Endothelial cell of umbilical vein (primary cell): ENCODE measurements around the gene NPM3. TPM values are rescaled to one million over a fixed set of nuclear protein-coding genes. Genes with fewer than 3 reads are reported as not detected.

Experiments used
- BruUV-seq: library from RNA; stranded (reverse); fragments of 400-500 nt; replicated peaks from 2 replicates; lab custom pipeline; 2021; lab: Mats Ljungman, UMichigan
- CTCF ChIA-PET: fragments of 300-600, 350-600 bp; sonication (Branson Sonifier 250); formaldehyde crosslinking; loops from one replicate; lab custom pipeline; 2021; ENCODE audit warnings: antibody characterized with exemption, inconsistent platforms; lab: Charles Lee
- POLR2A ChIA-PET: fragments of 300-600, 350-600 bp; sonication (Branson Sonifier 250); formaldehyde crosslinking; loops from one replicate; lab custom pipeline; 2021; ENCODE audit warnings: antibody characterized with exemption, inconsistent platforms; lab: Charles Lee
- DNase-seq: peaks from one replicate; pipeline ENCODE4 v3.0.0-alpha.2; 2011; ENCODE audit warnings: low read depth, low spot score
- FAIRE-seq: peaks from 2 replicates; lab custom pipeline; 2011; peaks lifted over from hg19 to GRCh38; lab: Jason Lieb, UNC
- H2AFZ ChIP-seq: 2 replicates; pipeline ENCODE4 v1.6.0; 2012; ENCODE audit warnings: low read depth, low read length, control low read depth, inconsistent platforms
- H3K27ac ChIP-seq: 2 replicates; pipeline ENCODE4 v1.5.1; 2011; ENCODE audit warnings: low read depth, mild to moderate bottlenecking, control low read depth, low read length, moderate library complexity; ENCODE audit not compliant: insufficient read depth
- H3K27me3 ChIP-seq, 2 experiments: 2 replicates each; pipeline versions ENCODE4 v1.6.0 to v1.6.1; 2011; ENCODE audit warnings: low read length in 2 of 2, mixed read lengths in 1 of 2; ENCODE audit not compliant: control insufficient read depth in 2 of 2, insufficient read depth in 2 of 2
- H3K36me3 ChIP-seq, 2 experiments: 2 replicates in 1 of 2; 3 replicates in 1 of 2; pipeline ENCODE4 v1.5.1; 2011; ENCODE audit warnings: low read length in 2 of 2, mild to moderate bottlenecking in 1 of 2, moderate library complexity in 1 of 2; ENCODE audit not compliant: control insufficient read depth in 2 of 2, insufficient read depth in 2 of 2; ENCODE audit errors: extremely low read depth in 1 of 2
- H3K4me1 ChIP-seq: 3 replicates; pipeline ENCODE4 v1.5.1; 2011; ENCODE audit warnings: mild to moderate bottlenecking, low read length; ENCODE audit not compliant: control insufficient read depth, insufficient read depth; ENCODE audit errors: extremely low read depth
- H3K4me2 ChIP-seq: 2 replicates; pipeline ENCODE4 v1.6.1; 2011; ENCODE audit warnings: low read length, control low read depth, mixed read lengths; ENCODE audit not compliant: insufficient read depth
- H3K4me3 ChIP-seq, 3 experiments: fragments of 200-600 bp in 1 of 3; sonication (generic), shearing (Covaris generic) in 1 of 3; replicated peaks in 1 of 3; 2 replicates each; pipeline ENCODE4 v1.5.1; 2011 to 2016; ENCODE audit warnings: control low read depth in 3 of 3, low read length in 3 of 3, mild to moderate bottlenecking in 2 of 3, inconsistent platforms in 1 of 3, low read depth in 1 of 3, moderate library complexity in 1 of 3; ENCODE audit not compliant: insufficient read depth in 1 of 3
- H3K79me2 ChIP-seq: 2 replicates; pipeline ENCODE4 v1.6.0; 2012; ENCODE audit warnings: low read length, inconsistent platforms; ENCODE audit not compliant: control insufficient read depth, insufficient read depth
- H3K9ac ChIP-seq: replicated peaks from 2 replicates; pipeline ENCODE3; 2011; ENCODE audit warnings: low read length, control low read depth; ENCODE audit not compliant: insufficient read depth; ENCODE audit errors: extremely low read depth
- H3K9me1 ChIP-seq: replicated peaks from 3 replicates; pipeline ENCODE4 v1.6.0; 2011; ENCODE audit warnings: mild to moderate bottlenecking, low read length; ENCODE audit not compliant: control insufficient read depth, insufficient read depth; ENCODE audit errors: extremely low read depth
- H3K9me3 ChIP-seq: replicated peaks from 2 replicates; pipeline ENCODE4 v1.5.1; 2012; ENCODE audit warnings: low read length, inconsistent platforms; ENCODE audit not compliant: control insufficient read depth, insufficient read depth
- H4K20me1 ChIP-seq: replicated peaks from 2 replicates; pipeline ENCODE3; 2011; ENCODE audit warnings: mild to moderate bottlenecking, low read length; ENCODE audit not compliant: control insufficient read depth, insufficient read depth; ENCODE audit errors: extremely low read depth
- EZH2 ChIP-seq: IDR thresholded peaks from 2 replicates; pipeline ENCODE4 v1.6.1; 2012; ENCODE audit warnings: borderline replicate concordance, low read depth, mild to moderate bottlenecking, moderate library complexity, low read length, inconsistent platforms; ENCODE audit not compliant: severe bottlenecking
- FOS ChIP-seq: IDR thresholded peaks from 2 replicates; pipeline ENCODE4 v1.6.1; 2011; ENCODE audit warnings: mild to moderate bottlenecking, low read length, moderate library complexity, borderline replicate concordance; ENCODE audit not compliant: insufficient read depth
- GATA2 ChIP-seq: IDR thresholded peaks from 2 replicates; pipeline ENCODE4 v1.7.0; 2011; ENCODE audit warnings: low read depth, mild to moderate bottlenecking, moderate library complexity, mixed read lengths, low read length; ENCODE audit not compliant: insufficient read length, insufficient read depth
- JUN ChIP-seq: IDR thresholded peaks from 2 replicates; pipeline ENCODE4 v1.6.1; 2011; ENCODE audit warnings: borderline replicate concordance, low read depth; ENCODE audit not compliant: insufficient read length, insufficient read depth
- MYC ChIP-seq: IDR thresholded peaks from one replicate; pipeline ENCODE4 v1.6.1; 2011; ENCODE audit warnings: mild to moderate bottlenecking, low read depth, low read length
- POLR2A ChIP-seq: IDR thresholded peaks from 2 replicates; pipeline ENCODE4 v1.6.1; 2012; ENCODE audit warnings: low read depth, mild to moderate bottlenecking, control low read depth, low read length
- POLR2AphosphoS5 ChIP-seq: IDR thresholded peaks from 2 replicates; pipeline ENCODE4 v1.6.1; 2012; ENCODE audit warnings: low read depth, mild to moderate bottlenecking, control low read depth, low read length, moderate library complexity; ENCODE audit not compliant: insufficient read depth
- dilution Hi-C: fragments of 300-500 bp; cut with MboI; formaldehyde crosslinking; loops from one replicate; pipeline ENCODE4 v1.15.0; 2019; ENCODE audit warnings: low sequenced_read_pairs; ENCODE audit not compliant: extremely low pct_ligation_motif_present
- intact Hi-C: fragments of 100-400 bp; cut with micrococcal nuclease; formaldehyde crosslinking; loops from one replicate; pipeline ENCODE4 v1.10.0; 2022
- polyA plus RNA-seq, 4 experiments: library from polyadenylated mRNA; depleted of rRNA in 3 of 4; stranded (reverse) in 3 of 4; unstranded in 1 of 4; fragments of >200 nt; gene quantifications; 2 replicates each; pipeline versions ENCODE4 v1.2.1 to v1.2.3, GENCODE V29; 2011 to 2012; ENCODE audit warnings: missing spikeins in 1 of 4
- total RNA-seq: library from RNA; stranded (reverse); gene quantifications from 2 replicates; pipeline ENCODE4 v1.2.3, GENCODE V29; 2021
- TF ChIP-seq, protein P1 (sequence below), 2 donors: IDR thresholded peaks; 1 replicate in 1 of 2; 2 replicates in 1 of 2; pipeline ENCODE4 v1.5.1; 2011; ENCODE audit warnings: low read length in 2 of 2, mild to moderate bottlenecking in 2 of 2, moderate library complexity in 2 of 2, control low read depth in 1 of 2, inconsistent platforms in 1 of 2, low read depth in 1 of 2; ENCODE audit not compliant: insufficient read depth in 1 of 2; ENCODE audit errors: extremely low read depth in 1 of 2
- TF ChIP-seq, protein P2 (sequence below): IDR thresholded peaks from 2 replicates; pipeline ENCODE4 v1.6.1; 2011; ENCODE audit not compliant: insufficient read depth, insufficient read length

Gene NPM3
- total and polyA plus RNA-seq, 2 donors (not counting 3 experiments of a cell fraction or from before 2014, with no cell fraction given), result 55.4 to 71.3 TPM

DNA sequence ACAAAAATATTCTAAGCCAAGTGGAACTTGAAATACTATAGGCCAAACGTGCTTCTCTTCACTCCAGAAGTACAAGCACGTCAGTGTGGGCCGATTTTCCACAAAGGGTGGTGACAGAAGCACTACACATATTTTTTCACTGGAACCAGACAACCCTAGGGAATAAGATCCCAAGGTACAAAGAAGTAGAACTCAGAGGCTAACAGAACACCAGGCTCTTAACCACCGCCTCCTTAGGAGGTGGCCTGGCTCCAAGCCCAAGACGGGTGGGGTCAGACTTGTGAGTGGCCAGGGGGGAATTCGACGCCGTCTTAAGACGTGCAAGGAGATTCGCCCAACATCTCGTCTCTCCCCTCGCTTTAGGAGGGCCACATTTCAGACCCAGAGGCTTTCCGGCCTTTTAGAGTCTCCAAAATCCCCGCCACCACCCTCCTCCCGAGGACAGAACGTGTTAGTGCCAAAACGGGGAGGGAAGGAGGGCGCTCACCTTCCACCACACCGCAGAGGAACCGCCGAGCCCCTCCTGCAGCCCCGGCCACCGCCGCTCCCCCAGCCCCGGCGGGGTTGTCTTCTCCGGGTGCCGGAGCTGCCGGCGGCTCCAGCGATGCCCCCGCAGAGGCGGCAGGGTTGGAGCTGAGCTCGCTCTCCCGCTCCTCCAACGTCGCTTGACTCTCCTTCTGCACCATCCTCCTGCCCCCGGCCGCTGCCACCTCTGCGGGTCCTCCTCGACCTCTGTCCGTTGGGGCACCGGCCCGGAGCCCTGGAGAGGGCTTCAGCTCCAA, 34.3 kb upstream of the NPM3 start:
- peaks cover 26% of the 10 kb centered on the region for H4K20me1 ChIP-seq
- TF ChIP-seq EZH2, result no peak
- no peak for TF ChIP-seq GATA2
- no peak for TF ChIP-seq JUN
- TF ChIP-seq FOS, result no peak
- TF ChIP-seq, protein P1, sequence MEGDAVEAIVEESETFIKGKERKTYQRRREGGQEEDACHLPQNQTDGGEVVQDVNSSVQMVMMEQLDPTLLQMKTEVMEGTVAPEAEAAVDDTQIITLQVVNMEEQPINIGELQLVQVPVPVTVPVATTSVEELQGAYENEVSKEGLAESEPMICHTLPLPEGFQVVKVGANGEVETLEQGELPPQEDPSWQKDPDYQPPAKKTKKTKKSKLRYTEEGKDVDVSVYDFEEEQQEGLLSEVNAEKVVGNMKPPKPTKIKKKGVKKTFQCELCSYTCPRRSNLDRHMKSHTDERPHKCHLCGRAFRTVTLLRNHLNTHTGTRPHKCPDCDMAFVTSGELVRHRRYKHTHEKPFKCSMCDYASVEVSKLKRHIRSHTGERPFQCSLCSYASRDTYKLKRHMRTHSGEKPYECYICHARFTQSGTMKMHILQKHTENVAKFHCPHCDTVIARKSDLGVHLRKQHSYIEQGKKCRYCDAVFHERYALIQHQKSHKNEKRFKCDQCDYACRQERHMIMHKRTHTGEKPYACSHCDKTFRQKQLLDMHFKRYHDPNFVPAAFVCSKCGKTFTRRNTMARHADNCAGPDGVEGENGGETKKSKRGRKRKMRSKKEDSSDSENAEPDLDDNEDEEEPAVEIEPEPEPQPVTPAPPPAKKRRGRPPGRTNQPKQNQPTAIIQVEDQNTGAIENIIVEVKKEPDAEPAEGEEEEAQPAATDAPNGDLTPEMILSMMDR (IDR thresholded peaks at IDR 0.05; ENCODE audit: extremely low read depth in 1 of 2, insufficient read depth in 1 of 2, low read depth in 1 of 2, low read length in 2 of 2), result no peak
- peak; percentile 78 for TF ChIP-seq POLR2AphosphoS5
- TF ChIP-seq, protein P2, sequence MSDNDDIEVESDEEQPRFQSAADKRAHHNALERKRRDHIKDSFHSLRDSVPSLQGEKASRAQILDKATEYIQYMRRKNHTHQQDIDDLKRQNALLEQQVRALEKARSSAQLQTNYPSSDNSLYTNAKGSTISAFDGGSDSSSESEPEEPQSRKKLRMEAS, result no peak
- peak; percentile 88 for TF ChIP-seq POLR2A
- no peak for TF ChIP-seq MYC
- H2AFZ ChIP-seq, result no peak overlapping the region
- dilution Hi-C loops, result no loop called here
- intact Hi-C loops, result loop anchor here (1.0 to 5.0 kb wide), 4 partner anchors 13 to 315 kb away; partner anchors contain the start of genes ARMH3, NPM3 and PPRC1
- FAIRE-seq, result peak; percentile 89
- peaks cover 19% of the 10 kb centered on the region for H3K4me1 ChIP-seq
- no peaks in the 10 kb centered on the region for H3K9me3 ChIP-seq
- peak overlapping the region; percentile 82 to 99 (median 90) for H3K4me3 ChIP-seq
- peak overlapping the region; percentile 90 for H3K4me2 ChIP-seq
- no peaks in the 10 kb centered on the region for H3K27me3 ChIP-seq
- ChIA-PET CTCF (interaction anchor here (1.0 to 5.4 kb wide), 11 partner anchors 12 to 255 kb away, joined by 3 to 39 read pairs (median 4); partner anchors contain the start of gene ARMH3), POLR2A (interaction anchor here (0.7 to 1.4 kb wide), 5 partner anchors 12 to 190 kb away, joined by 3 to 5 read pairs (median 4); no protein-coding TSS in a partner anchor)
- H3K36me3 ChIP-seq, result peaks cover 2 to 3% of the 10 kb centered on the region in 2 experiments
- H3K79me2 ChIP-seq, result peaks cover 57% of the 10 kb centered on the region
- BruUV-seq, result TSS peak; percentile 71
- peak overlapping the region; percentile 83 for H3K27ac ChIP-seq
- peak overlapping the region; percentile 91 for H3K9ac ChIP-seq
- no peaks in the 10 kb centered on the region for H3K9me1 ChIP-seq
- peak; percentile 86 for DNase-seq
